Measurements from ENCODE around the gene BAIAP2.

Gene BAIAP2

DNA sequence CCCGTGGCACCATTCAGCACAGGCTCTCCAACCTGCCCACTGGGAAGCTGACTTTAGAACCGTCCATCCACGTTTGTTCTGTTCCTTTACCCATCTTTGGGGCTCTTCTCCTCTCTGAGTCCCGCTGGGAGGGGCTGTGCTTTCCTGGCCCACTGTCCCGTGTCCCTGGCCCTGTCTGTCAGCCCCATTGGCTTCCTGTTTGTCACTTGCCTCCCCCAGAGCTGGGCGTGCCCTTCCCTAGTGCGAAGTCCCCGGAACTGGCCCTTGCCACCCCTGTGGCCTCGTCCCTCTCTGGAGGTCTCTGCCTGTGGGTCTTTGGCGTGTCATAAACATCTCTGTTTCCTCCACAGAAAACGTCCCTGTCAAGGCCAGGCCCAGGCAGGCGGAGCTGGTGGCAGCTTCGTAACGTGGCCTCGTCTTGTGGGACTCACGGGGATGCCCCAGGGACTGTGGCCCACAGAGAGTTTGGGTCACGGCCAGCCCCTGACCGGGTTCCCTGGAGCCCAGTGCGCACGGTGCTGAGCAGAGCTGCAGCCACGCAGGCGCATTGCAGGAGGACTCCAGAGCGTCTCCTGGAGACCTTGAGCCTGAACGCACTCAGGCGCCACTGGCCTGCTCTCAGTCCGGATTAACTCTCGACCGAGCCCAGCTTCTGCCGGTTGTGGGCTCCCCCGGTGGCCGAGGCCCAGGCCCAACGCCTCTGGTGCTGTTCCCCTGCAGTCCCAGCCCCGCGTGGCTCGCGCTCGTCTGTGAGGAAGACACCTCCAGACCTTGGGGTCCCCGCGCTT is 36.0 kb upstream of the BAIAP2 start:
- H3K27ac ChIP-seq = no peak overlapping the region

DNA sequence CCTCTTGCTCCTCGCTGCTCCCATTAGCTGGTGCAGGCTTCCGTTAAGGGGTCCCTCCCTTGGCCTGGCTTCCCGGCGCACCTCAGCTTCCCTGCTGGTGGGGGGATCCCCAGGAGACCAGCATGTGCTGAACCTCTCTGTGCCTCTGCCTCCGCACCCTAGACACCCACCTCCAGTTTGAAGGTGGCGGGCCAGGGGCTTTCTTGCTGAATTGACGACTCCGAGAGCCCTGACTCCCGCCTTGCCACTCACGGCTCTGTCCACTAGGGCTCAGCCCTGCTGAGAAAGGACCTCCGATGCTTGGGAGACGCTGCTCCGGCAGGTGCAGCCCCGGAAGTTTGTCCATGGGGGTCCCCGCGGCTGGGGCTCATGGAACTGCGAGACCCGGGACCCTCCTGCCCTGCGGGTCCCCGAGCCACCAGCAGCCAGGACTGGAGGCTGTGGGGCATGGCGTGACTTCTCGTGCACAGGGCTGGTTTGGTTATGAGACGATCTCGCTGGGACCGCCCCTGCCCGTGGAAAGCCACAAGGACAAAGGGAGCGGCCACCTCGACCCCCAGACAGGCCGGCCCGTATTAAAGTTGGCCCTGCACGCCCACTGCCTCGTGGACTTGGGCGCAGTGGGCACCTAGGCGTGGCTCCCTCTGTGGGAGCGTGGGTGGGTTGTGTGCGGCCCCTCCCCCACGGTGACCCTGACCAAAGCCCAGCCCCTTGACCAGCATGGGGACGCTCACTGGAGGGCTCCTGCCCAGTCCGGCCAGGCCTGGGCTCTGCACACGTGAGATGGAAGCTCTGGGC is 35.2 kb upstream of the BAIAP2 start:
- TF ChIP-seq ZFX (IDR thresholded peaks at IDR 0.05) = no peak
- TF ChIP-seq, protein P1, sequence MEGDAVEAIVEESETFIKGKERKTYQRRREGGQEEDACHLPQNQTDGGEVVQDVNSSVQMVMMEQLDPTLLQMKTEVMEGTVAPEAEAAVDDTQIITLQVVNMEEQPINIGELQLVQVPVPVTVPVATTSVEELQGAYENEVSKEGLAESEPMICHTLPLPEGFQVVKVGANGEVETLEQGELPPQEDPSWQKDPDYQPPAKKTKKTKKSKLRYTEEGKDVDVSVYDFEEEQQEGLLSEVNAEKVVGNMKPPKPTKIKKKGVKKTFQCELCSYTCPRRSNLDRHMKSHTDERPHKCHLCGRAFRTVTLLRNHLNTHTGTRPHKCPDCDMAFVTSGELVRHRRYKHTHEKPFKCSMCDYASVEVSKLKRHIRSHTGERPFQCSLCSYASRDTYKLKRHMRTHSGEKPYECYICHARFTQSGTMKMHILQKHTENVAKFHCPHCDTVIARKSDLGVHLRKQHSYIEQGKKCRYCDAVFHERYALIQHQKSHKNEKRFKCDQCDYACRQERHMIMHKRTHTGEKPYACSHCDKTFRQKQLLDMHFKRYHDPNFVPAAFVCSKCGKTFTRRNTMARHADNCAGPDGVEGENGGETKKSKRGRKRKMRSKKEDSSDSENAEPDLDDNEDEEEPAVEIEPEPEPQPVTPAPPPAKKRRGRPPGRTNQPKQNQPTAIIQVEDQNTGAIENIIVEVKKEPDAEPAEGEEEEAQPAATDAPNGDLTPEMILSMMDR (conservative IDR thresholded peaks at IDR 0.05) = no peak
- no peak overlapping the region for H3K27ac ChIP-seq

More for the DNA sequence above, 36.0 kb upstream of the BAIAP2 start:
- TF ChIP-seq, protein P1 (conservative IDR thresholded peaks at IDR 0.05) = no peak
- no peak for TF ChIP-seq ZFX (IDR thresholded peaks at IDR 0.05)

DNA sequence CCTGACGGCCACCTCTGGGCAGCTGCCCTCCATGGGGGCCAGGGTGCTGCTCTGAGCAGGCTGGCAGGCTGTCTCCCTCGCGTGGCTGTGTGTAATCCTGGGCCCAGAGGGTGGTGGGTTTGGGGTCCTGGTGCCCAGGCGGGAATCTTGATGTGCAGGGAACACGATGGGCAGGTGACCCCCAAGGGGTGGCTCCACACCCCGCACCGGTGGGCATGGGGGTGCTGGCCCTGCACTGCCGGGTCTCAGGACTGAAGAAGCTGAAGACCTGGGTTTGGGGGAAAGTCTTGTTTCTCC is 34.7 kb upstream of the BAIAP2 start:
- TF ChIP-seq, protein P1 (conservative IDR thresholded peaks at IDR 0.05) = no peak
- TF ChIP-seq ZFX (IDR thresholded peaks at IDR 0.05) = no peak
- H3K27ac ChIP-seq = no peak overlapping the region

DNA sequence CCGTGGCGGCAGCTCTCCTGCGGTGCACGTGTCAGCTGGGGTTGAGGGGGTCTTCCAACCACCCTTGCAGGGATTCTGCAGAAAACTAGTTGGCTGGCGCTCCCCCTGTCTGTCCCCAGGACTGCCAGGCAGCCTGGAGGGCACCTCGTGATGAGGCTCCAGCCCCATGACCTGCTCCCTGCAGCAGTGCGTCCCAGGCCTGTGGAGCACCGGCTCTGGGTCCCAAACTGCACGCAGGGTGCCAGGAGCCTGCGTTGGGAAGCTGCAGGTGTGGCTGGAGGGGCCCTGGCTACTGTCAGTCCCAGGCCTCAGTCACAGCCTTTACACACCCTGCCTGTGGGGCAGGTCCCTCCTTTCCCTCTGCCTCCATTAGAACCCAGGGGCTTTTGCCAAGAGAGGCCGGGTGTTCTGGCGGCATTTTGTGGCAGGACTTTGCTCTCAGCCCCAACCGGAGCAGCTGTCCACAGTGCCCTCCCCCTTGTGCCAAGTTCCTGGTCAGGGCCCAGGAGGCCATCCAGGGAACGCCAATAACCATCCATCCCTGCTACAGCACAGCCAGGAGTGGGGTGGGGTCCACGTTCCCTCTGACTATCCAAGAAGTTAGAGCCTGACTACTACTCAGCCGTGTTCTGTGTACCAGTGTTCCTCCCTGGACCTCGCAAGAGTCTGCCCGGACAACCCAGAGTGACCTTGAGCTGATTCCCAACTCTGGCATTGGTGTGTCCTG is 34.2 kb upstream of the BAIAP2 start:
- TF ChIP-seq, protein P1 (conservative IDR thresholded peaks at IDR 0.05) = no peak
- TF ChIP-seq ZFX (IDR thresholded peaks at IDR 0.05) = no peak

DNA sequence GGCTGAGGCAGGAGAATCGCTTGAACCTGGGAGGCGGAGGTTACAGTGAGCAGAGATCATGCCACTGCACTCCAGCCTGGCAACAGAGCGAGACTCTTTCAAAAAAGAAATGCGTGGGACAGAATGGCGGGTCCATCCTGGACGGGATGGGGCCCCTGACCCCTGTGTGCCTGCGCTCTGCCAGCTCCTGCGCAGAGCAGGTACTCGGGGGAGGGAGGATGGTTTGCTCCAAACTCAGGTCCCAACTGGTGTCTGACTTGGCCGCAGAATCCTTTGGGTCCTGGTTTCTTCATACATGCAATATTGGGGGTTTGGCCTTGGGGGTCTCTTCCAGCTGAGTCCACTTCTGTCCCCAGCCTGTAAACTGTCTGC is 33.0 kb upstream of the BAIAP2 start:
- no peak for TF ChIP-seq ZFX (IDR thresholded peaks at IDR 0.05)
- H3K27ac ChIP-seq = no peak overlapping the region

More for the DNA sequence above, 34.2 kb upstream of the BAIAP2 start:
- H3K27ac ChIP-seq = no peak overlapping the region

DNA sequence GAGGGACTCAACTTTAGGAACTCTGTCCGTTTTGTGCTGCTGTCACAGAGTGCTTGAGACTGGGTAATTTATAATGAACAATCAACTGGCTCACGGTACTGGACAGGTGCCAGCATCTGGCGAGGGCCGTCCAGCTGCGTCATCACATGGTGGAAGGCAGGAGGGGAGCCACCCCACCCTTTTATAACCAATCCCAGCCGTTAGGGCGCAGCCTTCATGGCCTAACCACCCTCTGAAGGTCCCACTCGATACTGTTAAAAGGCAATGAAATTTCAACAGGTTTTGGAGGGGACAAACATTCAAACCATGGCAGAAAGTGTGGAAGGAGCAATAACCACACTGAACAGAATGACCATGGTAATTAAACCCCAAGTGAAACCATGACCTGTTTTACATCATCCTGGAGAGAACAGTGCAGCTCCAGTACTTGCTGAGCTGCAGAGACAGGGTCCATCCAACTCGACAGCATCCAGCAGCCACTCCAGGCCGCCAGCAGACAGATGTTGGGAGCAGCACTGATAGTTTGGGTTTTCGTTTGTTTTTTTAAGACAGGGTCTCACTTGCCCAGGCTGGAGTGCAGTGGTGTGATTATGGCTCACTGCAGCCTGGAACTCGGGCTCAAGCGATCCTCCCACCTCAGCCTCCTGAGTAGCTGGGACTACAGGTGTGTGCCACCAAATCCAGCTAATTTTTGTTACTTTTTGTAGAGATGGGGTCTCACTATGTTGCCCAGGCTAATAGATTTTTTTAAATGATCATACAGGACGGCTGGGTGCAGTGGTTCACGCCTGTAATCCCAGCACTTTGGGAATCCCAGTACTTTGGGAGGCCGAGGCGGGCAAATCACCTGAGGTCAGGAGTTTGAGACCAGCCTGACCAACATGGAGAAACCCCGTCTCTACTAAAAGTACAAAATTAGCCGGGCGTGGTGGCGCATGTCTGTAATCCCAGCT is 32.3 kb upstream of the BAIAP2 start:
- no peak overlapping the region for H3K27ac ChIP-seq
- no peak for TF ChIP-seq ZFX (IDR thresholded peaks at IDR 0.05)
- TF ChIP-seq, protein P1 (conservative IDR thresholded peaks at IDR 0.05) = no peak

Measured in C4-2B (cell line).